A673 (cell line): ENCODE measurements around the gene CARM1. TPM values are rescaled to one million over a fixed set of nuclear protein-coding genes. Genes with fewer than 3 reads are reported as not detected.
A peak's percentile ranks its signal among the peaks of the same experiment; 100 is the strongest.

ENCODE experiments used
- BruUV-seq: library from RNA; stranded (reverse); fragments of 400-500 nt; replicated peaks from 2 replicates; lab custom pipeline; 2021; lab: Mats Ljungman, UMichigan
- CTCF ChIA-PET: fragments of 300-600 bp; sonication (Branson Sonifier 250); formaldehyde crosslinking; loops from one replicate; lab custom pipeline; 2022; ENCODE audit warnings: antibody characterized with exemption; lab: Charles Lee
- POLR2A ChIA-PET: fragments of 300-600 bp; sonication (Branson Sonifier 250); formaldehyde crosslinking; loops from one replicate; lab custom pipeline; 2022; ENCODE audit warnings: antibody characterized with exemption; ENCODE audit not compliant: low non-redundant PET; lab: Charles Lee
- DNase-seq: peaks from one replicate; pipeline ENCODE4 v3.0.0-alpha.2; 2015; ENCODE audit warnings: low spot score
- H3K27ac ChIP-seq: fragments of 200-600 bp; sonication (generic); 2 replicates; pipeline ENCODE4 v1.5.1; 2016; ENCODE audit warnings: mixed run types, low read depth, mild to moderate bottlenecking, mixed read lengths, antibody characterized with exemption, low read length; ENCODE audit not compliant: poor library complexity, severe bottlenecking
- H3K27me3 ChIP-seq: fragments of 200-600 bp; sonication (generic); replicated peaks from 2 replicates; pipeline ENCODE4 v1.6.1; 2017; ENCODE audit warnings: mixed run types, low read depth, mild to moderate bottlenecking, mixed read lengths, antibody characterized with exemption, low read length; ENCODE audit not compliant: insufficient read depth, poor library complexity
- H3K36me3 ChIP-seq: fragments of 200-600 bp; sonication (generic); 2 replicates; pipeline ENCODE4 v1.6.1; 2016; ENCODE audit warnings: mixed run types, mild to moderate bottlenecking, mixed read lengths, antibody characterized with exemption, low read length; ENCODE audit not compliant: insufficient read depth, poor library complexity, severe bottlenecking
- H3K4me1 ChIP-seq: fragments of 200-600 bp; sonication (generic); 2 replicates; pipeline ENCODE4 v1.6.1; 2017; ENCODE audit warnings: mixed run types, mild to moderate bottlenecking, mixed read lengths, antibody characterized with exemption, low read length; ENCODE audit not compliant: insufficient read depth, poor library complexity, severe bottlenecking
- H3K4me3 ChIP-seq: fragments of 200-600 bp; sonication (generic); 2 replicates; pipeline ENCODE4 v1.5.1; 2016; ENCODE audit warnings: low read depth, mixed run types, mild to moderate bottlenecking, mixed read lengths, low read length; ENCODE audit not compliant: poor library complexity, severe bottlenecking
- H3K9me3 ChIP-seq: fragments of 200-600 bp; sonication (generic); 2 replicates; pipeline ENCODE4 v1.6.1; 2016; ENCODE audit warnings: mixed run types, low read depth, mild to moderate bottlenecking, mixed read lengths, antibody characterized with exemption, low read length; ENCODE audit not compliant: poor library complexity, severe bottlenecking
- EZH2 ChIP-seq: fragments of 200-600 bp; sonication (generic); IDR thresholded peaks from 2 replicates; pipeline ENCODE4 v1.6.1; 2017; ENCODE audit warnings: borderline replicate concordance, low read depth, mild to moderate bottlenecking, mixed read lengths, antibody characterized with exemption, low read length; ENCODE audit not compliant: poor library complexity, severe bottlenecking
- intact Hi-C: fragments of 100-400 bp; cut with micrococcal nuclease; formaldehyde crosslinking; loops from one replicate; pipeline ENCODE4 v1.10.0; 2022; ENCODE audit not compliant: unreplicated experiment
- total RNA-seq: library from RNA; stranded (reverse); gene quantifications from 2 replicates; pipeline ENCODE4 v1.2.3, GENCODE V29; 2021
- TF ChIP-seq, protein P1 (sequence below): fragments of 300-800, 200-600 bp; sonication (generic); conservative IDR thresholded peaks from 2 replicates; pipeline ENCODE4 v1.5.1; 2017; ENCODE audit warnings: low read depth, mild to moderate bottlenecking, antibody characterized with exemption, low read length, moderate library complexity, mixed read lengths

CARM1 gene
- total RNA-seq, 1 experiment from 2014 or later: 78.7 TPM

DNA sequence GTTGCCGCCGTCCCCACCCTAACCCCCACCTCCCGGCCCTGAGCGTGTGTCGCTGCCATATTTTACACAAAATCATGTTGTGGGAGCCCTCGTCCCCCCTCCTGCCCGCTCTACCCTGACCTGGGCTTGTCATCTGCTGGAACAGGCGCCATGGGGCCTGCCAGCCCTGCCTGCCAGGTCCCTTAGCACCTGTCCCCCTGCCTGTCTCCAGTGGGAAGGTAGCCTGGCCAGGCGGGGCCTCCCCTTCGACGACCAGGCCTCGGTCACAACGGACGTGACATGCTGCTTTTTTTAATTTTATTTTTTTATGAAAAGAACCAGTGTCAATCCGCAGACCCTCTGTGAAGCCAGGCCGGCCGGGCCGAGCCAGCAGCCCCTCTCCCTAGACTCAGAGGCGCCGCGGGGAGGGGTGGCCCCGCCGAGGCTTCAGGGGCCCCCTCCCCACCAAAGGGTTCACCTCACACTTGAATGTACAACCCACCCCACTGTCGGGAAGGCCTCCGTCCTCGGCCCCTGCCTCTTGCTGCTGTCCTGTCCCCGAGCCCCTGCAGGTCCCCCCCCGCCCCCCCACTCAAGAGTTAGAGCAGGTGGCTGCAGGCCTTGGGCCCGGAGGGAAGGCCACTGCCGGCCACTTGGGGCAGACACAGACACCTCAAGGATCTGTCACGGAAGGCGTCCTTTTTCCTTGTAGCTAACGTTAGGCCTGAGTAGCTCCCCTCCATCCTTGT is 50.7 kb downstream of the CARM1 start:
- H3K4me3 ChIP-seq: no peak overlapping the region
- no peaks in the 10 kb centered on the region for H3K9me3 ChIP-seq
- H3K36me3 ChIP-seq: peaks cover 37% of the 10 kb centered on the region
- no peak overlapping the region for H3K27ac ChIP-seq
- no peaks in the 10 kb centered on the region for H3K27me3 ChIP-seq
- ChIA-PET CTCF (interaction anchor here (0.8 kb wide), 1 partner anchor 49 kb away, joined by 3 read pairs; no protein-coding TSS in a partner anchor), POLR2A (no interaction called here)
- no peaks in the 10 kb centered on the region for H3K4me1 ChIP-seq
- no peak for DNase-seq
- intact Hi-C loops: no loop called here
- TF ChIP-seq EZH2: no peak
- TF ChIP-seq, protein P1, sequence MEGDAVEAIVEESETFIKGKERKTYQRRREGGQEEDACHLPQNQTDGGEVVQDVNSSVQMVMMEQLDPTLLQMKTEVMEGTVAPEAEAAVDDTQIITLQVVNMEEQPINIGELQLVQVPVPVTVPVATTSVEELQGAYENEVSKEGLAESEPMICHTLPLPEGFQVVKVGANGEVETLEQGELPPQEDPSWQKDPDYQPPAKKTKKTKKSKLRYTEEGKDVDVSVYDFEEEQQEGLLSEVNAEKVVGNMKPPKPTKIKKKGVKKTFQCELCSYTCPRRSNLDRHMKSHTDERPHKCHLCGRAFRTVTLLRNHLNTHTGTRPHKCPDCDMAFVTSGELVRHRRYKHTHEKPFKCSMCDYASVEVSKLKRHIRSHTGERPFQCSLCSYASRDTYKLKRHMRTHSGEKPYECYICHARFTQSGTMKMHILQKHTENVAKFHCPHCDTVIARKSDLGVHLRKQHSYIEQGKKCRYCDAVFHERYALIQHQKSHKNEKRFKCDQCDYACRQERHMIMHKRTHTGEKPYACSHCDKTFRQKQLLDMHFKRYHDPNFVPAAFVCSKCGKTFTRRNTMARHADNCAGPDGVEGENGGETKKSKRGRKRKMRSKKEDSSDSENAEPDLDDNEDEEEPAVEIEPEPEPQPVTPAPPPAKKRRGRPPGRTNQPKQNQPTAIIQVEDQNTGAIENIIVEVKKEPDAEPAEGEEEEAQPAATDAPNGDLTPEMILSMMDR: no peak
- BruUV-seq: no TSS peak

DNA sequence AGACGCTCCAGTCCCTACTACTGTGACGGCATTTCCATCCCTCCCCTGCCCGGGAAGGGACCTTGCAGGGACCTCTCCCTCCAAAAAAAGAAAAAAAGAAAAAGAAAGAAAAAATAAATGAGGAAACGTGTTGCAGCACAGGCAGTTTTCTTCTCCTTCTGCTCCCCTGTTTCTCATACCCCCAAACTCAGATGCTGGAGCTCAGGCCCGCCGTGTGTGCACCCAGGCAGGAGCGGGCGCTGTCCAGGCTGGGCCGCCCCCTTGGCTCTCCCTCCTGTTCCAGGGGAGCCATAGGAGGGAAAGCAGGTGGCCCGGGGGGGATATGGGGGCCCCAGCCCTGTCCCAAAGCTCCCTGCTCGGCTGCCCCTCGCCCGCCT is 51.3 kb downstream of the CARM1 start:
- intact Hi-C loops: no loop called here
- TF ChIP-seq, protein P1: no peak
- TF ChIP-seq EZH2: no peak
- H3K4me1 ChIP-seq: peaks cover 5% of the 10 kb centered on the region
- H3K36me3 ChIP-seq: peaks cover 37% of the 10 kb centered on the region
- ChIA-PET CTCF (interaction anchor here (0.8 kb wide), 1 partner anchor 50 kb away, joined by 3 read pairs; no protein-coding TSS in a partner anchor), POLR2A (no interaction called here)
- no peak overlapping the region for H3K4me3 ChIP-seq
- H3K9me3 ChIP-seq: no peaks in the 10 kb centered on the region
- H3K27me3 ChIP-seq: no peaks in the 10 kb centered on the region
- TSS peak; percentile 49 for BruUV-seq
- no peak overlapping the region for H3K27ac ChIP-seq
- no peak for DNase-seq

DNA sequence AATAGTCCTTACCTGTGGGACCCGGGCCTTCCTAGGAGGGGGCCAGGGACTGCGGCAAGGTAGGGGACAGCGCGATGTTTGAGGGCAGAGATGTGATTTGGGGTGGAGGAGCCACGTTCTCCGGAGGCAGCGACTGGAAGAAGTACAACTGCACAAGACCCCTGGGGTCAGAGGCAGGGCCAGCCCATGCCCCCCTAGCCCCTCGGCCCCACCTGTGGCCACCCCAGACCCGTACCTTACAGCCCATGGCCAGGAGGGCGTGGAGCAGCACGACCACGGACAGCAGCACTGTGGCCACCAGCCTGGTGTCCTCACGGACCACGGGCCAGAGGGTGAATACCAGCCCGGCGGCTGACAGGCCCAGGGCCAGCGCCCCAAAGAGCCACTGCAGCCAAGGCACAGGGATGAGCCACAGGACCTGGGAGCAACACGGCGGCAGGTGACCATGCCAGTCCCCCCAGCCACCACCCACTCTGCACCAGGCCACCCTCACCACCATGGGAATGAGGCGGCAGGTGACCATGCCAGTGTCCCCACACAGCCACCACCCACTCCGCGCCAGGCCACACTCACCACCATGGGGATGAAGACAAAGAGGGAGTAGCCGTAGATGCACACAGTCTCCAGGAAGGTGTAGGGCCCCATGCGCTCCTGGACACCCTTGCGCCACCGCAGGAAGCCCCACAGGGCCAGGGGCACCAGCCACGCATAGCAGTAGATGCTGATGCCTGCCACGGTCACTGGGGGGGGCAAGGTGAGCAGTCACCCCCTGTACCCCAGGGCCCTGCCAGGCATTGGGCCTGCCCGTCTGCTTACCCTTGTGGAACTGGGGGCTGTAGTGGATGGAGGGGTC is 52.1 kb downstream of the CARM1 start:
- no peaks in the 10 kb centered on the region for H3K27me3 ChIP-seq
- no peak overlapping the region for H3K4me3 ChIP-seq
- peaks cover 7% of the 10 kb centered on the region for H3K4me1 ChIP-seq
- no peak overlapping the region for H3K27ac ChIP-seq
- no TSS peak for BruUV-seq
- ChIA-PET POLR2A (no interaction called here), CTCF (interaction anchor here (0.8 kb wide), 1 partner anchor 51 kb away, joined by 3 read pairs; no protein-coding TSS in a partner anchor)
- H3K9me3 ChIP-seq: no peaks in the 10 kb centered on the region
- intact Hi-C loops: no loop called here
- TF ChIP-seq, protein P1: no peak
- TF ChIP-seq EZH2: no peak
- DNase-seq: no peak
- H3K36me3 ChIP-seq: peaks cover 37% of the 10 kb centered on the region
